Body of pancreas (tissue), 4 donors: Measurements from ENCODE around the gene ADGRV1. TPM values are rescaled to one million over a fixed set of nuclear protein-coding genes. Genes with fewer than 3 reads are reported as not detected.

Experiments used
- ATAC-seq: fragments of 150-250 bp; one replicate; pipeline ENCODE4 v1.9.1; 2016
- DNase-seq, 4 donors: peaks; one replicate each; pipeline ENCODE4 v3.0.0-alpha.2; 2019
- H3K27ac ChIP-seq, 4 donors: fragments of 200-600 bp; sonication (generic); 1 replicate in 3 of 4; 2 replicates in 1 of 4; pipeline versions ENCODE4 v1.5.1 to v1.6.1; 2016 to 2019; ENCODE audit warnings: mild to moderate bottlenecking in 1 of 4, mixed read lengths in 1 of 4, moderate library complexity in 1 of 4
- H3K27me3 ChIP-seq, 2 donors: fragments of 200-600 bp; sonication (generic); one replicate each; pipeline ENCODE4 v1.6.0; 2016; ENCODE audit warnings: mild to moderate bottlenecking in 1 of 2
- H3K36me3 ChIP-seq, 2 donors: fragments of 200-600 bp; sonication (generic); replicated peaks in 1 of 2; 2 replicates each; pipeline ENCODE4 v1.5.1; 2016; ENCODE audit warnings: low read depth in 2 of 2; ENCODE audit not compliant: insufficient read depth in 1 of 2
- H3K4me1 ChIP-seq: fragments of 200-600 bp; sonication (generic); one replicate; pipeline ENCODE4 v1.6.0; 2016
- H3K4me3 ChIP-seq, 2 donors: fragments of 200-600 bp; sonication (generic); 1 replicate in 1 of 2; 2 replicates in 1 of 2; pipeline ENCODE4 v1.5.1; 2016 to 2019
- H3K9me3 ChIP-seq, 3 donors: fragments of 200-600 bp; sonication (generic); 1 replicate in 2 of 3; 2 replicates in 1 of 3; pipeline ENCODE4 v1.5.1; 2016
- POLR2A ChIP-seq, 3 donors: fragments of 450-650 bp; IDR thresholded peaks; one replicate each; pipeline ENCODE4 v1.6.1; 2016; ENCODE audit warnings: antibody characterized with exemption in 3 of 3, mild to moderate bottlenecking in 2 of 3
- WGBS, 2 donors: methylation state at CpG; one replicate each; pipeline ENCODE4 v1.1.5; 2017; 5-methylcytosine and 5-hydroxymethylcytosine counted together
- intact Hi-C: fragments of 100-400 bp; cut with DNase I; formaldehyde crosslinking; loops from one replicate; pipeline ENCODE4 v1.15.1; 2023
- total RNA-seq, 2 donors: library from RNA; depleted of rRNA; stranded (reverse); fragments of >200 nt; gene quantifications; one replicate each; pipeline ENCODE4 v1.1.0, GENCODE V29; 2016
- TF ChIP-seq, protein P1 (sequence below), 7 experiments: fragments of 450-650 bp in 4 of 7; fragments of 200-600 bp in 3 of 7; sonication (generic) in 3 of 7; IDR thresholded peaks; one replicate each; pipeline ENCODE4 v1.5.1; 2016 to 2019; ENCODE audit warnings: antibody characterized with exemption in 7 of 7

ADGRV1 gene
- total RNA-seq, 2 donors from 2014 or later, result 19.2 to 21.4 TPM

DNA sequence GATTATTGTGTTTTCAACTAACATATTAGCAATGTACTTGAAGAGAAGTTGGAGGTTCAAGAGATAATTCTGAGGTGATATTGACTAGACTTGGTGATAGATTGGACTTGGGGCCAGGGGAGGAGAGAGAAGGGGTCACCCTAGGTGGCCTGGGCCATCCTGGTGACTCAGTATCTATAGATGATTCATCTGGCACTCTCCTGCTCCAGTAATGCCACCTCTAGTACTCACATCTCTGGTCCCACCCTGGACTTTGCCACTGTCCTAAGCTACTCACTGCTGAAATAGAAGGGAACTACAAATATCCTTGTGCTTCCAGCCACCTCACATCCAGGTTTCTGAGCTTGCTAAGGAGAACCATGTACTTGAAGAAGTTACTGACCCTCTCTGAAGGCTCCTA, 574.6 kb downstream of the ADGRV1 start:
- peaks cover 24% of the 10 kb centered on the region for H3K4me1 ChIP-seq
- no peak overlapping the region for H3K27ac ChIP-seq
- H3K27me3 ChIP-seq, result no peaks in the 10 kb centered on the region
- TF ChIP-seq, protein P1, sequence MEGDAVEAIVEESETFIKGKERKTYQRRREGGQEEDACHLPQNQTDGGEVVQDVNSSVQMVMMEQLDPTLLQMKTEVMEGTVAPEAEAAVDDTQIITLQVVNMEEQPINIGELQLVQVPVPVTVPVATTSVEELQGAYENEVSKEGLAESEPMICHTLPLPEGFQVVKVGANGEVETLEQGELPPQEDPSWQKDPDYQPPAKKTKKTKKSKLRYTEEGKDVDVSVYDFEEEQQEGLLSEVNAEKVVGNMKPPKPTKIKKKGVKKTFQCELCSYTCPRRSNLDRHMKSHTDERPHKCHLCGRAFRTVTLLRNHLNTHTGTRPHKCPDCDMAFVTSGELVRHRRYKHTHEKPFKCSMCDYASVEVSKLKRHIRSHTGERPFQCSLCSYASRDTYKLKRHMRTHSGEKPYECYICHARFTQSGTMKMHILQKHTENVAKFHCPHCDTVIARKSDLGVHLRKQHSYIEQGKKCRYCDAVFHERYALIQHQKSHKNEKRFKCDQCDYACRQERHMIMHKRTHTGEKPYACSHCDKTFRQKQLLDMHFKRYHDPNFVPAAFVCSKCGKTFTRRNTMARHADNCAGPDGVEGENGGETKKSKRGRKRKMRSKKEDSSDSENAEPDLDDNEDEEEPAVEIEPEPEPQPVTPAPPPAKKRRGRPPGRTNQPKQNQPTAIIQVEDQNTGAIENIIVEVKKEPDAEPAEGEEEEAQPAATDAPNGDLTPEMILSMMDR (IDR thresholded peaks at IDR 0.05), result no peak
- TF ChIP-seq POLR2A (IDR thresholded peaks at IDR 0.05), result no peak
- no peaks in the 10 kb centered on the region for H3K9me3 ChIP-seq
- DNase-seq, result no peak
- H3K4me3 ChIP-seq, result no peak overlapping the region
- intact Hi-C loops, result no loop called here
- ATAC-seq, result no peak
- no peaks in the 10 kb centered on the region for H3K36me3 ChIP-seq

DNA sequence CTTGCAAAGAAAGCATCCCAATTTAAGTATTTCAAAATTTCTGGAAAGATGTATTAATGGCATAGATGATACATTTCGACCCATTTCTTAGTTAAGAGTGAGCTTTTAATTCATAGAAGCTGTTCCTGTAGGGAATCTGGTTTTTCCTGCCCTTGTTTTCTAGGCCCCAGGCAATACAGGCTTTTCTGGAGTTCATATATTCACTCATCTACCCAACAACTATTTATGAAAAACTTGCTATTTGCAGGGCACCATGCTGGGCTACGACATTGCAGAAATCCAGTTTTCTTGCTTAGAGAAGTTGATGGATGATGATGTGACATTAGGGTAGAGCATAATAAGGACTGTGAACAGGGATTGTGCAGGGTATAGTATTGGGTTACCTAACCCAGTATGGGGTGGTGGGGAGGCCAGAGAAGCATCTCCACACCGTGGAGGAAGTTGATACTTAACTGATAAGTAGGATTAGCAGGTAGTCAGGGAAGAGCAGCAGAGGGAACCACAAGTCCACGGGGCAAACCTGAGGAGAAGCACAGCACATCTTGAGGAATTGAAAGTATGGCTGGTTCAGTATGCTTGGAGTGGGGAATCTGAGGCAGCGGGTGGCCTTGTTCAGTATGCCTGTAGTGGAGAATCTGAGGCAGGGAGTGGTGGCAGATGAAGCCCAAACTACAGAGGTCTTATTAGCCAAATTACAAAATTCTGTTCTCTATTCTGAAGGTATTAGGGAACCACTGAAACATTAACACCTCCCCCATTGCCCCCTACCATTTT, 577.1 kb downstream of the ADGRV1 start:
- Histone ChIP-seq H3K9me3 (no peaks in the 10 kb centered on the region), H3K4me3 (no peak overlapping the region), H3K4me1 (peaks cover 13% of the 10 kb centered on the region), H3K27me3 (no peaks in the 10 kb centered on the region), H3K36me3 (no peaks in the 10 kb centered on the region), H3K27ac (peak overlapping the region in 2 of 4 donors; percentile 28 to 57)
- DNase-seq (no peak), ATAC-seq (no peak)
- intact Hi-C loops, result no loop called here
- TF ChIP-seq, protein P1 (IDR thresholded peaks at IDR 0.05), result no peak
- no peak for TF ChIP-seq POLR2A (IDR thresholded peaks at IDR 0.05)
- WGBS, 2 donors, result 82 to 90% methylated on average over 5 of the region's 5 CpGs

DNA sequence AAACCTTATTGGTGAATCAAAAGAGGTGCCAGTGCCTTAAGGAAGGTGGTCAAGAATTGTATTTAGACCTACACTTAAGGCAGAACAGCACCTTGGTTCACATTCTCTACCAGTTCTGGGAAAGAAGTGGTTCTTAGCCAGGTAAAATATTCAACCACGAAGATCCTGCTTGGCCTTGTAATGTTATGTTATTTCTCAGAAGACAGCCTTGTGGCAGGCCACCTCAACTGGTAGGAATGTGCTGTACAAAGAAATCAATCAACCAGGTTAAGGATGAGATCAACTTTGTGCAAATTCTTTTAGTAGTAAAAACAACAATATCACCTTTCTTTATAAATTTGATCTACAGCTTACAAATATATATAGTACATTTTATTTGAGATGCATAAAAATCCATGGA, 577.7 kb downstream of the ADGRV1 start:
- ATAC-seq, result peak; percentile 43

DNA sequence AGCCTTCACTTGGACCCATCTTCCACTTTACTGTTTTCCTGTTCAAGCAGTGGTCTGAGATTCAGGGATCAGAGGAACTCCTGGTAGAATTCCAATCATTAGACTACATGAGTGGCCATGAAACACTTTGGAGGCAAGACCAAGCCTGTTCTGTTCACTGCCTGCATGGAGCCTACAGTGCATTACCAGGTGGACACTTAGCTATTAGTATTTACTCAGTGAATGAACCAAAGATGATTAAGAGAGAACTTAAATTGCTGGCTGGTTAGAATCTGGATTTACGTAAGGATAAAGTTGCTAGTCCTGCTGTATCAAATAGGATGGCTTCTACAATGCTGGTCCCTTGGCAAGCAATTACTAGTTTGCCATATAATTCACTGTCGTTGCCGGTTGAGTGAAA, 579.0 kb downstream of the ADGRV1 start:
- H3K4me3 ChIP-seq, result no peak overlapping the region
- ATAC-seq, result no peak
- whole genome bisulfite sequencing, 2 donors, result 96 to 100% methylated on average over 3 of the region's 3 CpGs
- H3K9me3 ChIP-seq, result no peaks in the 10 kb centered on the region
- intact Hi-C loops, result no loop called here
- H3K4me1 ChIP-seq, result peaks cover 13% of the 10 kb centered on the region
- no peak for DNase-seq
- no peaks in the 10 kb centered on the region for H3K27me3 ChIP-seq
- no peak for TF ChIP-seq POLR2A (IDR thresholded peaks at IDR 0.05)
- TF ChIP-seq, protein P1 (IDR thresholded peaks at IDR 0.05), result no peak
- H3K27ac ChIP-seq, result no peak overlapping the region
- H3K36me3 ChIP-seq, result no peaks in the 10 kb centered on the region

More for the DNA sequence above, 577.7 kb downstream of the ADGRV1 start:
- DNase-seq, result no peak
- peaks cover 13% of the 10 kb centered on the region for H3K4me1 ChIP-seq
- 15 to 17% methylated on average over 1 of the region's 1 CpG for WGBS, 2 donors
- intact Hi-C loops, result no loop called here
- no peak for TF ChIP-seq POLR2A (IDR thresholded peaks at IDR 0.05)
- TF ChIP-seq, protein P1 (IDR thresholded peaks at IDR 0.05), result peak in 1 of 7 experiments; percentile 12
- H3K27me3 ChIP-seq, result no peaks in the 10 kb centered on the region
- H3K9me3 ChIP-seq, result no peaks in the 10 kb centered on the region
- peak overlapping the region in 2 of 4 donors; percentile 28 to 57 for H3K27ac ChIP-seq
- no peak overlapping the region for H3K4me3 ChIP-seq
- no peaks in the 10 kb centered on the region for H3K36me3 ChIP-seq
